Epithelial cell of umbilical artery (primary cell): ENCODE data around the gene ZFP28. TPM values are rescaled to one million over a fixed set of nuclear protein-coding genes. Genes with fewer than 3 reads are reported as not detected.

ENCODE experiments used
- total RNA-seq: library from RNA; depleted of rRNA; stranded (reverse); fragments of >200 nt; gene quantifications from 2 replicates; pipeline ENCODE4 v1.2.3, GENCODE V29; 2014

ZFP28 gene
- total RNA-seq, result 4.6 and 5.2 TPM in 2 replicates

GRCh38 chr19:56538761-56539263, at the start of gene ZFP28:
TSS of gene ZFP28 (plus strand) at chr19:56538948. CDS start at chr19:56539019, 71 bp downstream.

GRCh38 chr19:56507446-56508289, 31.1 kb upstream of the ZFP28 start, which contains the start of gene ZNF471:
TSS of gene ZNF471 (plus strand) at chr19:56507855. CDS start at chr19:56511572, 3,717 bp downstream.

GRCh38 chr19:56567274-56568120, 28.7 kb downstream of the ZFP28 start, which contains the start of gene ZNF470:
TSS of gene ZNF470 (plus strand) at chr19:56567468. CDS start at chr19:56570312, 2,844 bp downstream.

GRCh38 chr19:56594783-56595547, 56.2 kb downstream of the ZFP28 start, which contains the start of gene ZNF71:
TSS of gene ZNF71 (plus strand) at chr19:56595302. CDS start at chr19:56601559, 6,257 bp downstream.

Other genes starting within 250 kb of the ZFP28 start
- gene ZSCAN5A, start 224.1 kb upstream of the ZFP28 start, total RNA-seq, result 5.0 and 5.5 TPM in 2 replicates
- 0.91 and 2.6 TPM in 2 replicates for gene ZNF582, start 145.4 kb upstream of the ZFP28 start, total RNA-seq
- gene ZNF583, start 134.6 kb upstream of the ZFP28 start, total RNA-seq, result 3.2 and 4.6 TPM in 2 replicates
- gene ZNF667, start 61.6 kb upstream of the ZFP28 start, total RNA-seq, result 1.6 and 1.8 TPM in 2 replicates
- 0.97 and 1.1 TPM in 2 replicates for gene ZNF471, start 31.1 kb upstream of the ZFP28 start, total RNA-seq
- 2.3 and 2.7 TPM in 2 replicates for gene ZNF470, start 28.5 kb downstream of the ZFP28 start, total RNA-seq
- 7.3 and 9.4 TPM in 2 replicates for gene ZNF71, start 56.4 kb downstream of the ZFP28 start, total RNA-seq
- 0.32 TPM in 1 of 2 replicates, not detected in the other for gene SMIM17, start 104.2 kb downstream of the ZFP28 start, total RNA-seq
- under 0.01 and 0.15 TPM in 2 replicates for gene ZNF835, start 132.8 kb downstream of the ZFP28 start, total RNA-seq